D721Med (cell line): ENCODE results near the gene NUP188.

ENCODE experiments used
- DNase-seq: peaks from one replicate; pipeline ENCODE4 v3.0.0; 2011; ENCODE audit warnings: low spot score; ENCODE audit not compliant: insufficient read length
- FAIRE-seq: peaks from 2 replicates; lab custom pipeline; 2011; peaks lifted over from hg19 to GRCh38; lab: Jason Lieb, UNC
- TF ChIP-seq, protein P1 (sequence below): IDR thresholded peaks from 2 replicates; pipeline ENCODE4 v1.5.1; 2012; ENCODE audit warnings: mild to moderate bottlenecking, control low read depth; ENCODE audit not compliant: insufficient read depth; ENCODE audit errors: missing control alignments

NUP188 gene

DNA sequence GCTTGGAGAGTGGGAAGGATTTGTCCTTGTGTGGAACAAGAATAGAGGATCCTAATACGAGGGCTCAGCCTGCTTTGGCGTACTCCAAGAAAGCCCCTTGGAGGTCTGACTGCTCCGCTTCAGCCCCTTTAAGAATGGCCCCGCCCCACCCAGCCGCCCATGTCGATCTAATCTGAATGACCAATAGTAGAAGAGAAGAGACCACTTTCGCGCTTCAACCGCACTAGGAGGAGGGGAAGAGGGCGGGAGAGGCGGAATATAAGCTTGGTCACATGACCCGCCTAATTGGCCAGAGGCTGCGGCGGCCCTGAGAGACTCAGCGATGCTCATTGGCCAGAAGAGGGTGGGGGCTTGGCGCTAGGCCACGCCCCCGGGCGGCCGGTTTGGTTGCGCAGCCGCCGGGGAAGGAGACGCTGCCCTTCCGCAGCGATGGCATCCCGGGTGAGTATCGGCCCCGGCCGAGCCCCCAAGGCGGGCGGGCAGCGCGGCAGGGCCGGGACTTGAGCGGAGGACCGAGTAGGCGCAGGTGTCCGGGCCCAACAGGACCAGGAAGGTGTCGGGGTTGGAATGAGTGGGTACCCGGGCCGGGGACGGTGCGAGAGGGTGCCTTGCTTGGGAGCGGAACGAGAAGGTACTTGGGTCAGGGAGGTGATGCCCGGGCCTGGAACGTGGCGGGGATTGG lies 88.9 kb downstream of the NUP188 start, which contains the start of gene MIGA2:
Gene MIGA2 (plus strand): TSS at position 386 of the 682 bp plus-strand sequence. CDS start 3,969 bp downstream, outside the sequence.
- FAIRE-seq (no peak), DNase-seq (peak; percentile 97)
- TF ChIP-seq, protein P1, sequence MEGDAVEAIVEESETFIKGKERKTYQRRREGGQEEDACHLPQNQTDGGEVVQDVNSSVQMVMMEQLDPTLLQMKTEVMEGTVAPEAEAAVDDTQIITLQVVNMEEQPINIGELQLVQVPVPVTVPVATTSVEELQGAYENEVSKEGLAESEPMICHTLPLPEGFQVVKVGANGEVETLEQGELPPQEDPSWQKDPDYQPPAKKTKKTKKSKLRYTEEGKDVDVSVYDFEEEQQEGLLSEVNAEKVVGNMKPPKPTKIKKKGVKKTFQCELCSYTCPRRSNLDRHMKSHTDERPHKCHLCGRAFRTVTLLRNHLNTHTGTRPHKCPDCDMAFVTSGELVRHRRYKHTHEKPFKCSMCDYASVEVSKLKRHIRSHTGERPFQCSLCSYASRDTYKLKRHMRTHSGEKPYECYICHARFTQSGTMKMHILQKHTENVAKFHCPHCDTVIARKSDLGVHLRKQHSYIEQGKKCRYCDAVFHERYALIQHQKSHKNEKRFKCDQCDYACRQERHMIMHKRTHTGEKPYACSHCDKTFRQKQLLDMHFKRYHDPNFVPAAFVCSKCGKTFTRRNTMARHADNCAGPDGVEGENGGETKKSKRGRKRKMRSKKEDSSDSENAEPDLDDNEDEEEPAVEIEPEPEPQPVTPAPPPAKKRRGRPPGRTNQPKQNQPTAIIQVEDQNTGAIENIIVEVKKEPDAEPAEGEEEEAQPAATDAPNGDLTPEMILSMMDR, result no peak

DNA sequence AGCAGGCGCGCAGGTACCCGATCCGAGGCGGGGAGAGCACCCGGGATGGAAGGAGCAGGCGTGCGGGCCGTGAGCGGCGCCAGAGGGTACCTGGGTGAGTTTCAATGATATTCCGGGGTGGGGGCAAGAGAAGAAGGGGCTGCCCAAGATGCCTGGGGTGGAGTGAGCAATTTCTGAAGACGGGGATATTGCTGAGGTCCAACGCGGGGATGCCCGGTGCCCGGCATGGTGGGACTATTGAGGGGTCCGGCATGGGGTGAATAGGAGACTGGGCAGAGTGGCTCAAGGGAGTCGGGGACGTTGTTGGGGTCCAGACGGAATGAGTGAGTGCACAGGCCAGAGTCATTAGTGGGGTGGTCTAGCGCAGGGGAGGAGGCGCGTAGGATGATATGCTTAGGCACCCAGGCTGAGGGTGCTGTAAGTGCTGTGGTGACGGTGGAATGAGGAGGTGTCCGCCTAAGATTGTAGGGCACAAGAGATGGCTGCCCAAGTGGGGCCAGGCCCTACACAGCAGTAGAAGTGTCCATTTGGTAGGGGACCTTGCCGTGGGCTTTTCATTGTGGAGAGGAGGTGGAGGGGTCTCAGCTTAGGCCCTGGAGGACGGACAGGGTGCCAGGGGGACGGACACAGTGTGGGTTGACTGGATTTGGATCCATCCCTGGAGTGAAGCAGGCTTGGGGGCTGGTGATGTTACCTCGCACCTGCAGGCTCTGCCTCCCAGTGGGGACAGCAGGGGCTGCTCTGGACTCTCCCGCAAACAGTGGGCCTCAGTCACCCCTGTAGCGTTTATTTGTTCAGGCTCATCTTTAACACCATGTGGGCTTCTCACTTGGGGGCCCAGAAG lies 89.6 kb downstream of the NUP188 start:
- DNase-seq, result no peak
- no peak for FAIRE-seq
- TF ChIP-seq, protein P1, result no peak

DNA sequence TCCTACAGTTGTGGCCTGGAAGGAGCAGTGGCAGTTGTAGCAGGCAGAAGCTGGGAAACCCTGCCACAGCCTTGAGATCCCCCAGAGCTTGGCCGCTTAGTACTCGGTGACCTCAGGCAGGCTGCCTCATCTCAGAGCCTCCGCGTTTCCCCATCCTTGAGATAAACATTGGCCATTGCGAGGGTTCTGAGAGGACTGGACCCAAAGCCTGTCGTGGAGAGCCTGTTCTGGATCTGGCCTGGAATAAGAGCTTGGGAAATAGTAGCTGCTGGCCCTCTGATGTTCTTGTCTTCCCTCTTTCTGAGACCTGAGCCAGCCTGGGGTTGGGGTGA lies 90.2 kb downstream of the NUP188 start:
- DNase-seq (no peak), FAIRE-seq (no peak)
- TF ChIP-seq, protein P1, result no peak

DNA sequence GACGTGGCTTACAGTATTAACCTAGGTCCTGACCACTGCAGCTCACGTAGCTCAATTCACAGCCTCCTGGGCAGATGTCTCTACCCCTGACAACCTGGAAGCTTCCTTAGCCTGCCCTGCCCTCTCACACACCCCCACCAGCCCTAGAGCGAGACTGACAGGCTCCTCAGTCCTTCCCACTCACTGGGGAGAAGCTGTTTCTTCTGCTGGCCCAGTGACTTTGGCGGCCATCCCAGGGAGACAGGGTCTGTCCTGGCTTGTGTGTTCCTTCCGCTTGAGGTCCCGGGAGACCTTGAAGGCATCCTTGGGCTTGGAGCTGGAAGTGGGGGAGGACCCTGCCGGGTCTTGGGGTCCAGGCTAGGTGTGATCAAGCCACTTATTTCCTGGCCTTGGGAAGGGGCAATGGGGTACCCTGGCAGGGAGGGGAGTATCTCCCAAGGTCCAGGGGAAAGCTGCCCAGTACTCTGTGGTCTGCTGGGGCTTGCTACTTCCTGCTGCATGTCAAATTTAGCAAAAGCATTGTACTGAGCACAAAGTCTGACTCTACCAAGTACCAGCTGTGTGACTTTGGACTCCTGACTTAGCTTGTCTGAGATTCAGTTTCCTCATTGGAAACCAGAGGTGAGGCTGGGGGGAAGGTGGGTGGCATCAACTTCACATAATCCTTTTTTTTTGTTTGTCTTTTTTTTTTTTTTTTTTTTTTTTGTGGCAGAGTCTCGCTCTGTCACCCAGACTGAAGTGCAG lies 90.8 kb downstream of the NUP188 start:
- FAIRE-seq (no peak), DNase-seq (no peak)

DNA sequence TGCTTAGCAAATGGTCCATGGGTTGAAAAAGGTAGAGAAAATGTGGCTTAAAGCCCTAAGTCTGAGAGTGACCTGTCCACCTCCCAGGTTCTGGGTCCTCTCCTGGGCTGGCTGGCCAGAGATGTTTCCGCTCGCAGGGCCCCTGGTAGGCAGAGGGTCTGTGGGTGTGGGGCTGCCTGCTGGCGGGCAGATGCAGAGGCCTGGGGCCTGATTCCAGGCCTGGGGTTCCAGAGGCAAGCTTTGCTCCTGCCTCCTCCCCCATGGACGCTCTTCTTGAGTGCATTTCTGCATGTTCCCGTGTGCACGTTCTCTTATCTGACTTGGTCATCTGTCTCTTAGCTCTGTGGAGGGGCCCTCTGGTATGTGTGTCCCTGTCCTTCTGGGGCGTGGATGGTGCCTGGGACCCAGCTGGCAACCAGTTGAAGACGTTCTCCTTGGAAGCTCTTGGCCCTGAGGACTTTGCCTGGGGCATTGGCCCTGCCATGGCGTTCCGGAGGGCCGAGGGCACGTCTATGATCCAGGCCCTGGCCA lies 92.7 kb downstream of the NUP188 start:
- no peak for FAIRE-seq

More for the DNA sequence above, 90.8 kb downstream of the NUP188 start:
- TF ChIP-seq, protein P1, result no peak

DNA sequence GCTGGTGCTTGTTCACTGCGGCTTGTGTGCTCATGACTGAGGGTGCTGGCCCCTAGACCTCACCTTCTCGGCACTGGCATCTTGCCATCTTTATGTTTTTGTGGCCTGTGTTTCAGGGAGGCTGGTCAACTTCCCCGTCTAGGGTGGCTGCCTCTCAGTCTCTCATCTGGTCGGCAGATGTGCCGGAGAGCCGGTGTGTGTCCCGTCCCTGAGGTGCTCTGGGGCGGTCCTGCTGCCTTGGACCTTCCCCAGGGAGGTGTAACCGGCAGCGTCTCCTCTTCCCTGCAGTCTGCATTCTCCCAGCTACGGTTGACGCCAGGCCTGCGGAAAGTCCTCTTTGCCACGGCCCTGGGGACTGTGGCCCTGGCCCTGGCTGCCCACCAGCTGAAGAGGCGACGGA lies 94.5 kb downstream of the NUP188 start:
- no peak for DNase-seq
- TF ChIP-seq, protein P1, result no peak
- FAIRE-seq, result no peak

More for the DNA sequence above, 92.7 kb downstream of the NUP188 start:
- TF ChIP-seq, protein P1, result no peak
- no peak for DNase-seq
